Measurements from ENCODE around the gene GAP43.

The GAP43 gene

GRCh38 chr3:115662356-115662755 lies 39.0 kb downstream of the GAP43 start:
- no peak for DNase-seq (ENCODE audit: low read depth)

GRCh38 chr3:115663414-115663813 lies 40.1 kb downstream of the GAP43 start:
- DNase-seq (ENCODE audit: low read depth), result no peak

GRCh38 chr3:115666081-115666480 lies 42.8 kb downstream of the GAP43 start:
- DNase-seq (ENCODE audit: low read depth), result no peak

- DNase-seq (ENCODE audit: low read depth), result no peak
Observed at GRCh38 chr3:115666920-115667737, 43.8 kb downstream of the GAP43 start.

GRCh38 chr3:115667738-115668065 lies 44.4 kb downstream of the GAP43 start:
- DNase-seq (ENCODE audit: low read depth), result no peak

- no peak for DNase-seq (ENCODE audit: low read depth)
Observed at GRCh38 chr3:115670911-115671310, 47.6 kb downstream of the GAP43 start.

- DNase-seq (ENCODE audit: low read depth), result no peak
Observed at GRCh38 chr3:115671761-115672455, 48.6 kb downstream of the GAP43 start.

GRCh38 chr3:115673881-115674280 lies 50.6 kb downstream of the GAP43 start:
- no peak for DNase-seq (ENCODE audit: low read depth)

GRCh38 chr3:115676336-115676735 lies 53.0 kb downstream of the GAP43 start:
- DNase-seq (ENCODE audit: low read depth), result no peak

GRCh38 chr3:115680803-115681345 lies 57.6 kb downstream of the GAP43 start:
- DNase-seq (ENCODE audit: low read depth), result no peak

GRCh38 chr3:115681736-115682135 lies 58.4 kb downstream of the GAP43 start:
- no peak for DNase-seq (ENCODE audit: low read depth)

GRCh38 chr3:115683305-115683704 lies 60.0 kb downstream of the GAP43 start:
- no peak for DNase-seq (ENCODE audit: low read depth)

GRCh38 chr3:115683773-115684172 lies 60.5 kb downstream of the GAP43 start:
- no peak for DNase-seq (ENCODE audit: low read depth)

GRCh38 chr3:115685097-115685496 lies 61.8 kb downstream of the GAP43 start:
- DNase-seq (ENCODE audit: low read depth), result no peak

- no peak for DNase-seq (ENCODE audit: low read depth)
Observed at GRCh38 chr3:115687721-115688120, 64.4 kb downstream of the GAP43 start.

- no peak for DNase-seq (ENCODE audit: low read depth)
Observed at GRCh38 chr3:115688418-115688817, 65.1 kb downstream of the GAP43 start.

- no peak for DNase-seq (ENCODE audit: low read depth)
Observed at GRCh38 chr3:115689928-115690327, 66.6 kb downstream of the GAP43 start.

- no peak for DNase-seq (ENCODE audit: low read depth)
Observed at GRCh38 chr3:115691964-115692363, 68.7 kb downstream of the GAP43 start.

GRCh38 chr3:115692887-115693524 lies 69.7 kb downstream of the GAP43 start:
- DNase-seq (ENCODE audit: low read depth), result peak; percentile 43

- DNase-seq (ENCODE audit: low read depth), result no peak
Observed at GRCh38 chr3:115693868-115694267, 70.6 kb downstream of the GAP43 start.

- no peak for DNase-seq (ENCODE audit: low read depth)
Observed at GRCh38 chr3:115695090-115695489, 71.8 kb downstream of the GAP43 start.

GRCh38 chr3:115697263-115698053 lies 74.1 kb downstream of the GAP43 start:
- DNase-seq (ENCODE audit: low read depth), result no peak
